ENCODE results near the gene NFIX.

Gene NFIX

DNA sequence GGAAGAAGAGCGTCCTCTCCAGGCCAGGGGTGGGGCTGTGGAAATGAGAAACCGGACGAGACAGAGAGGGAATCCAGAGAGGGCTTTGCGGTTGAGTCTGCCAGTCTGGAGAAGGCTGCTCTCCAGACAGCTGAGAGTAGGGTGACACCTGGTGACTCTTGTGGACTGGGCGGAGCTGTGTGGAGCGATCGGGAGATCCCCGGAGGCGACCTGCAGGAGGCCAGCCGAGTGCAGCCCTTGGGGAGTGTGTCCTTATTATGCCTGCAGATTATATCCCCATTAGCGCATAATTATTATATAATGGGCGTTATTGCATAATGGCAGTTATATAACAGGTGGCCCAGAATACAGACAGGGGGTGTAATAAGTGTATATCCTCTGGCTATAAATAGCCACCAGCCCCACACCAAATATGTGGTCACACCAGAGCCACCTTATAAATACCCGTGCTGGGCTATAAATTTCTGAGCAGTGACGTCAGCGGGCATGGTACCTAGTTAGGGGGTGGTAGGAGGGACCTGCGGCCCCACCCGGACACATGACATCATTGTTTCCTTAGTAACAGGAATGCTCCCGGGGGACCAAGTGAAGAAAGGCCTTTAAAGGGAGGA lies 41.2 kb downstream of the NFIX start:
- DNase-seq (ENCODE audit: low read depth, low spot score) = no peak

DNA sequence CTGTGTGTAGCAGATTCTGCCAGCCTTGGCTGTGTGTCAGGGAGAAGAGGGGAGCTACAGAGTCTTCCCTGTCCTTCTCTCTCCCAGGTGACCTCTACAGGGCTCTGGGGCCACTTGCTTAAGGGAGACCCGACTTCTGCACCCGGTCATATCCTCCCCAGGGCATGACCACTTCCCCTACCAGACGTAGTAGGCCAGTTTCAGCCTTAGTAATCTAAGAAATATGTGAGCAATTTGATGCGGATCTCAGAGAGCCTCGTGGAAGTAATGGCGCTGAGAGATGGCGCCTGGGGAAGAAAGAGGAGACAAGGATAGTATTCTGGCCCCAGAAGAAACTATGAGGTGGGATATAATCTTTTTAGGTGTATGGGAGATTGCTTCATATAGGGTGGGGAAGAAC lies 41.9 kb downstream of the NFIX start:
- no peak for DNase-seq (ENCODE audit: low read depth, low spot score)

- no peak for DNase-seq (ENCODE audit: low read depth, low spot score)
Observed at GRCh38 chr19:13037731-13038130, 42.5 kb downstream of the NFIX start.

- no peak for DNase-seq (ENCODE audit: low read depth, low spot score)
Observed at GRCh38 chr19:13038306-13039210, 43.3 kb downstream of the NFIX start.

DNA sequence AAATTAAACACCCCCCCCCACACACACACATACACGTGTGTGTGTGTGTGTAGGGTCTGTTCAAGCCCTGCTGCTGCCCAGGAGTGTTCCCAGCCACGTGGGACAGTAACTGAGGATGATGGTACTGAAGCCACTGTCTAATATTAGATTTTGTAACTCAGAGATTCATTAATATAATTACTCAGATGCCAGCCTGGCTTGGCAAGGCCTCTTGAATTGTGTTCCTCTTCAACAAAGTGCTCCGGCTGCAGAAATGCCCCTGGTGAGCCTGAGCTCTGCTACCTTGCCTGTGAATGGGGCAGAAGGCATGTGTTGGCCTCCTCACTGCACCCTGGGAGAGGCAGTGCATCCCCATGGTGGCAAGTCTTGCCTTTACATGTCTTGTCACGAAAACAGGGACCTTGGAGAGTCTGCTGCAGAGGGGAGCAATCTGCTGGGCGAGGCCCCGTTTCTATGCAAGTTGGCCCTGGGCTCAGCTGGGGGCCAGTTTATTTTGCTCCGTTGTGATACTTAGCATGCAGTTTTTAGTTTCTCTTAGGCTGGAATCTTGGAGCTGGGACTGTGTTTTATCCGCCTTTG lies 44.0 kb downstream of the NFIX start:
- no peak for DNase-seq (ENCODE audit: low read depth, low spot score)

DNA sequence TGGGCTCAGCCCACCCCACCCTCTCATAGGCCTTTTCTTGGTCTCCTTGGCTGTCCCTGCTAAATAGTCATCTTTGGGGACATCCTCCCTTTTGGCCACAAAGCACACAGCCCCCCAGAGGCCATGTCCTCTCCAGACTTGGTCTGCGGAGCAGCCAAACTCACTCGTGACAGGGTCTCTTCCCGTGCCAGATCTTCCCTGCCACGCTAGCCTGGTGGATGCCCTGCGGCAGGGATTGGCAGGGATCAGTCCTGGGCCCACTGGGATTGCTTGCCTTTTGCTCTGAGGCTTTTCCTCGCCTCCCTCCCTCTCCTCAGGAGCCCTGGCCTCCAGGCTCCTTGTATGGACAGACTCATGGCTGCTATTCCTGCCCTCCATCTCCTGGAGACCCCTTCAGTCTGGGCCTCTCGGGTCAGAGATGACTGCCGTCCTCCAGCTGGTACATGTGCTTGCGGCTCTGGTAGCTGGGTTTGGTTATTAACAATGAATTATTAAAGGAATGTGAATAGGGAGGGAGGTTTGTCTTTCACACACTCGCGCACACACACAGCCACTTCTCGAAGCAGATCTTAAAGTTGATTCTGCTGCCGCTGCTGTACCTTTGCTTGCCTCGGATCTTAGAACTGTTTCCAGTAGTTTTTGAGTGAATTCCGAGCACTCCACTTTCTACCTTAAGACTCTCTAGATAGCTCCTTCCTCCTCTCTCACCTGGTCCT lies 45.1 kb downstream of the NFIX start:
- no peak for DNase-seq (ENCODE audit: low read depth, low spot score)

GRCh38 chr19:13040948-13041292 lies 45.6 kb downstream of the NFIX start:
- DNase-seq (ENCODE audit: low read depth, low spot score) = no peak

GRCh38 chr19:13042443-13043130 lies 47.3 kb downstream of the NFIX start:
- DNase-seq (ENCODE audit: low read depth, low spot score) = no peak

GRCh38 chr19:13043285-13043684 lies 48.0 kb downstream of the NFIX start:
- DNase-seq (ENCODE audit: low read depth, low spot score) = no peak

DNA sequence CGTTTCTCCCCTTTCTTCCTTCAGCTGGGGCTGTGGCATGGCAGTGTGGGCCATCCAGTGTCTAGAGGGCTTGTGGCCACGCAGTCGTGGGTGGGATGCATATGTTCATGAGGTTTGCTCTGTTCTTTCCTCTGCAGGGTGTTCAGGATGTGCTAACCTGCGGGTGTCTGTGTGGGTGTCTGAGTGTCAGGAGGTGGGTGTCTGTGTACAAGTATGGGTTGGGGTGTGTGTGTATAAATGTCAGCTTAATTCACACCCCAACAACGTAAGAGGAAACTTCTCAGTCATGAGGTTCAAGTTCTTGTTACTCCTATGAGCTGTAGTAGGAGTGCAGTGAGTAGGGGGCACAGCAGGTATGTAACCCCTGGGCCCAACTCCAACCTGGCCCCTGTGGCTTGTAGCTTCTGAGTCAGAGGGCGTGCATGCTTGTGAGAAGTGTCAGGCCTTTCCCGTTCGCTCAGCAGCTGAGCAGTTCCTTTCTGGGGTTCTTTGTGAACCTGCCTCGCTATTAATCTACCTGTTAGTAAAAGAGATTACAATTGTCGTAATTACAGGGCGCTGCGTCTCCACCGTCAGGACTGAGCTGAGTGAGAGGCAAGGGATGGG lies 49.1 kb downstream of the NFIX start:
- DNase-seq (ENCODE audit: low read depth, low spot score) = no peak

DNA sequence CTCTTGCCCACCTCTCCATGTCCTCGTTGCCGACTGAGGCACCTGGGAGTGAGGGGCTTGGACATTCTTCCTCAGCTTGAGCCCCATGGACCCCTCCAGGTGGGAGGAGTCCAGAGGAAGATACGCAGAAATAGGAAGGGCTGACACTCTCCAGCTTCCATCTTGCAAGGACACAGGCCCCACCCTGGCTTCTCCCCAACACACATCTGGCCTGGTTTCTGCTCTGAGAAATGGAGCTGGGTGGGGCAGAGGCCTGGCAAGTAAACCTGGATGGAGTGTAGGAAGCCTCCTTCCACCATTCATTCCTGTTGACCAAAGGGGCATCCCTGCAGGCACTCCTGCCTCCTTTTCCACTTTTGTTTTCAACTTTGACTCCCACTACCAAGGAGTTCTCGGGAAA lies 50.5 kb downstream of the NFIX start:
- DNase-seq (ENCODE audit: low read depth, low spot score) = no peak

- DNase-seq (ENCODE audit: low read depth, low spot score) = no peak
Observed at GRCh38 chr19:13047374-13047773, 52.1 kb downstream of the NFIX start.

DNA sequence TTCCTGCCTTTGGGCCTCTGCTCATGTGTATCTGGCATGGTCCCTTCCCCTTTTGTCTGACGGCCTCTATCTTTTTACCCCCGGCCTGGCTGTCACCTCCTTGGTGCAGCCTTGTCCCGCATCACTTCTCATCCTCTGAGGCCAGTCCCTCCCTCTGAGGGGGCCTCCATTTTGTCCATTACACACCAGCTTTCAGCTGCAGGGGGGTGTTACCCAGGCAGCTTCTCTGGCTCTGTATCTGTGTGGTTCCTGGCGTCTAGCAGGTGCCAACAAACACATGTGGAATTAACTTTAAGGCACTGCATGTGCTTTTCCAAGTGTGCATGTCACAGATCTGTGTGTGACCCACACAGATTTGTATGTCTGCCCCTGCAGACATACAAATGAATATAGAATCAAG lies 55.0 kb downstream of the NFIX start:
- no peak for DNase-seq (ENCODE audit: low read depth, low spot score)

DNA sequence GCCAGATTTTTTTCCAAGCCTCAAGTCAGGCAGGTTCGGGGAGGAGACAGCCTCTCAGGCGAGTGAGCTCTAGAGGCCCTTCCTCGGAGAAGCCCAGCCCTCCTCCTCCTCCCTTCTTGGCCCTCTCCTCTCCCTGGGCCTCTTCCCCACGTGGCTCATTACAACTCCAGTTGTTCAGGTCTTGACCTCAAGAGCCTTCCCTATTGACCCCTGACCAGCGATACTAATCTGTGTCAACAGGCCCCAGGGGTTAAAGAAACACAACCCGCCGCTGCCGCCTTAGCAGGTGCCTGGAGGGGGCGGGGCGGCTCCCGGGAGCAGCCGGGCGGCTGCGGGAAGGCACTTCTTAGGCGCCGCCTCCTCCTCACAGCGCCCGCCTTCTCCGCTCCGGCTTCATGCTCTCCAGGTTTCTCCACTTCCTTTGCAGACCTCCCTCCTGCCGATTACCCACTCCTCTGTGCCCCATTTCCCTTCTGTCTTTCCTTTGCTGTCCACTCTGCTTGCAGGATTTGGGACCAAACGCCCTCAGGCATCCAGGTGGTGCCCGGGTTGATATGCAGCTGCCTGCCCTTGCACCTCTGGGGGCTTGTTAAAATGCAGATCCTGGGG lies 56.4 kb downstream of the NFIX start:
- no peak for DNase-seq (ENCODE audit: low read depth, low spot score)

DNA sequence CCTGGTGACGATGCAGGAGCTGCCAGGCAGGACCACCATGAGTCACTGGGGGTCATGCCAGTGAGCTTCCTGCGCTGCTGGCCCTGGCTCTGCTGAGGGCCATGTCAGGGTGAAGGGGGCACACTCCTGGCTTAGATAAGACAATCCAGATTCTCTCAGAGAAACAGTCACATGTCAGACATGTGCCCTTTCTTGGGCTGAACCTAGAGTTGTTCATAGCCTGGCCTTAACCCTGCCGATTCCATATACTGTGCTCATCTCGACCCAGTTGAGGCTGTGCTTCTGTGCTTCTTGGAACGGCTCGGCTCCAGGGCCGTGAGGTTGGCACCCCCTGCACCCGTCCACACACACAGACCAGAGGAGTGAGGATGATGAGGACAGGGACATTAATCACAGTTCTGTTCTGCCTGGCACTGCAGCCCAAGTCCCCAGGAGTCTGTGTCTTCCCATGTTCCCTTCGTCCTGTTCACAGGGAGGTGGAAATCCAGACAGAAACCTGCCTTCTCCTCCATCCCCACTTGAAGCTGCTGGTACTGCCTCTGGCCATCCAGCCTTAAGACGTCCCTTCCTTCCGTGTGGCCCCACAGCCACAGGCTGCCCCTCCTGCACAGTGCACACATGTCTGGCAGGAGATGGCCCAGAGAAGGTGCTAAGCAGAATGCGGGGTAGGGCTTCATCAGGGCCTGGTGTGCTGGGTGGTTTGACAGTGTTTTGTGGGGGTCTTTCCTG lies 57.3 kb downstream of the NFIX start:
- DNase-seq (ENCODE audit: low read depth, low spot score) = no peak

- no peak for DNase-seq (ENCODE audit: low read depth, low spot score)
Observed at GRCh38 chr19:13053238-13053637, 58.0 kb downstream of the NFIX start.

- no peak for DNase-seq (ENCODE audit: low read depth, low spot score)
Observed at GRCh38 chr19:13053761-13054625, 58.7 kb downstream of the NFIX start.

GRCh38 chr19:13054626-13055212 lies 59.4 kb downstream of the NFIX start:
- DNase-seq (ENCODE audit: low read depth, low spot score) = no peak

All from brain pericyte (primary cell).